ENCODE measurements around the gene SLC16A8. TPM values are rescaled to one million over a fixed set of nuclear protein-coding genes. Genes with fewer than 3 reads are reported as not detected.

SLC16A8 gene
- total RNA-seq, 1 experiment from 2014 or later = not detected

- CTCF ChIA-PET = no interaction called here
- no peak for TF ChIP-seq CTCF (IDR thresholded peaks at IDR 0.05; ENCODE audit: unreplicated experiment)
- no TSS peak for BruUV-seq (replicated peaks)
- H3K4me1 Mint-ChIP-seq (ENCODE audit: insufficient read depth, unreplicated experiment) = peaks cover 24% of the 10 kb centered on the region
- H3K27me3 Mint-ChIP-seq (ENCODE audit: insufficient read depth, unreplicated experiment) = peaks cover 7% of the 10 kb centered on the region
- H3K4me3 Mint-ChIP-seq (ENCODE audit: unreplicated experiment) = no peak overlapping the region
- H3K27ac Mint-ChIP-seq (ENCODE audit: low read depth, unreplicated experiment) = no peak overlapping the region
- no peaks in the 10 kb centered on the region for H3K9me3 Mint-ChIP-seq (ENCODE audit: unreplicated experiment)
- intact Hi-C loops (cut with micrococcal nuclease) = no loop called here
- no peak for DNase-seq (ENCODE audit: unreplicated experiment)
- POLR2A ChIA-PET = interaction anchor here (0.6 to 1.0 kb wide), 2 partner anchors 68 to 147 kb away, joined by 3 read pairs; no protein-coding TSS in a partner anchor
- H3K36me3 Mint-ChIP-seq (ENCODE audit: insufficient read depth, unreplicated experiment) = peaks cover 4% of the 10 kb centered on the region
Observed at GRCh38 chr22:38030311-38031133, 53.5 kb downstream of the SLC16A8 start.

GRCh38 chr22:38029901-38030300 lies 54.1 kb downstream of the SLC16A8 start:
- H3K4me1 Mint-ChIP-seq (ENCODE audit: insufficient read depth, unreplicated experiment) = peaks cover 20% of the 10 kb centered on the region
- no TSS peak for BruUV-seq (replicated peaks)
- no peak for TF ChIP-seq CTCF (IDR thresholded peaks at IDR 0.05; ENCODE audit: unreplicated experiment)
- CTCF ChIA-PET = no interaction called here
- H3K4me3 Mint-ChIP-seq (ENCODE audit: unreplicated experiment) = no peak overlapping the region
- H3K27me3 Mint-ChIP-seq (ENCODE audit: insufficient read depth, unreplicated experiment) = peaks cover 8% of the 10 kb centered on the region
- intact Hi-C loops (cut with micrococcal nuclease) = no loop called here
- H3K9me3 Mint-ChIP-seq (ENCODE audit: unreplicated experiment) = no peaks in the 10 kb centered on the region
- H3K27ac Mint-ChIP-seq (ENCODE audit: low read depth, unreplicated experiment) = no peak overlapping the region
- peaks cover 4% of the 10 kb centered on the region for H3K36me3 Mint-ChIP-seq (ENCODE audit: insufficient read depth, unreplicated experiment)
- no peak for DNase-seq (ENCODE audit: unreplicated experiment)
- POLR2A ChIA-PET = interaction anchor here (0.6 kb wide), 1 partner anchor 68 kb away, joined by 3 read pairs; no protein-coding TSS in a partner anchor

GRCh38 chr22:38029370-38029769 lies 54.6 kb downstream of the SLC16A8 start:
- peaks cover 16% of the 10 kb centered on the region for H3K4me1 Mint-ChIP-seq (ENCODE audit: insufficient read depth, unreplicated experiment)
- ChIA-PET POLR2A (no interaction called here), CTCF (interaction anchor here (0.6 to 0.7 kb wide), 2 partner anchors 16 to 22 kb away, joined by 3 to 4 read pairs; no protein-coding TSS in a partner anchor)
- H3K27me3 Mint-ChIP-seq (ENCODE audit: insufficient read depth, unreplicated experiment) = peaks cover 8% of the 10 kb centered on the region
- intact Hi-C loops (cut with micrococcal nuclease) = no loop called here
- no peak for TF ChIP-seq CTCF (IDR thresholded peaks at IDR 0.05; ENCODE audit: unreplicated experiment)
- no peak for DNase-seq (ENCODE audit: unreplicated experiment)
- H3K9me3 Mint-ChIP-seq (ENCODE audit: unreplicated experiment) = no peaks in the 10 kb centered on the region
- no TSS peak for BruUV-seq (replicated peaks)
- H3K27ac Mint-ChIP-seq (ENCODE audit: low read depth, unreplicated experiment) = no peak overlapping the region
- H3K4me3 Mint-ChIP-seq (ENCODE audit: unreplicated experiment) = no peak overlapping the region
- peaks cover 4% of the 10 kb centered on the region for H3K36me3 Mint-ChIP-seq (ENCODE audit: insufficient read depth, unreplicated experiment)

GRCh38 chr22:38028344-38029130 lies 55.4 kb downstream of the SLC16A8 start:
- Mint-ChIP-seq H3K4me1 (ENCODE audit: insufficient read depth, unreplicated experiment) (peaks cover 9% of the 10 kb centered on the region), H3K36me3 (ENCODE audit: insufficient read depth, unreplicated experiment) (peaks cover 4% of the 10 kb centered on the region), H3K27me3 (ENCODE audit: insufficient read depth, unreplicated experiment) (peaks cover 8% of the 10 kb centered on the region), H3K9me3 (ENCODE audit: unreplicated experiment) (no peaks in the 10 kb centered on the region), H3K4me3 (ENCODE audit: unreplicated experiment) (no peak overlapping the region), H3K27ac (ENCODE audit: low read depth, unreplicated experiment) (no peak overlapping the region)
- intact Hi-C loops (cut with micrococcal nuclease) = no loop called here
- DNase-seq (ENCODE audit: unreplicated experiment) = no peak
- ChIA-PET POLR2A (interaction anchor here (0.7 kb wide), 1 partner anchor 977 kb away, joined by 3 read pairs; no protein-coding TSS in a partner anchor), CTCF (interaction anchor here (0.7 kb wide), 2 partner anchors 15 to 86 kb away, joined by 3 read pairs; no protein-coding TSS in a partner anchor)
- no TSS peak for BruUV-seq (replicated peaks)
- TF ChIP-seq CTCF (IDR thresholded peaks at IDR 0.05; ENCODE audit: unreplicated experiment) = no peak

All from MCF 10A (cell line).